ENCODE data around the gene DOCK2. TPM values are rescaled to one million over a fixed set of nuclear protein-coding genes. Genes with fewer than 3 reads are reported as not detected.

DOCK2 gene
- total and polyA plus RNA-seq, 2 experiments from 2014 or later = 6.5 to 10.4 TPM

DNA sequence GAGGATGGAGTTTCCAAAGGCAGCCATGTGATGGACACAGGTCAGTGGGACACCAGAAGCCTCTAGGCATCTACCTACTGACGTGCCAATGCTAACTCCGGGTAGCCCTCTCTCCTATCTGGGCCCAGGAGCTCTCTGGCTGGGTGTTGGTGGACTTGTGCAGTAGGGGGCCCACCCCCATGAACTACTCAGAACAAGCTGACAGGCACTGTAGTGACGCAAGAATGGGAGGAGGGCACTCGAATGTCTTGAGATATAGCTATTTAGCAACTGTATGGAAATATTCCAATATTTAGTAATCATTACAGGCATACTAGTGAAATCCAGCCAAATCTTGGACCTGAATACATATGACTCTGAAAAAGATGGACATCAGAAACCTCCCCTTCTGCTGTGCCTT is 5.7 kb upstream of the DOCK2 start:
- no peaks in the 10 kb centered on the region for H3K9me3 ChIP-seq (ENCODE audit: low read depth)
- no peak overlapping the region for H2AFZ ChIP-seq
- H3K36me3 ChIP-seq (ENCODE audit: low read depth) = no peaks in the 10 kb centered on the region
- no peaks in the 10 kb centered on the region for H4K20me1 ChIP-seq (ENCODE audit: insufficient read depth)
- WGBS, 2 experiments (ENCODE audit: low coverage in 1 of 2, low lambda C conversion rate in 2 of 2, missing lambda C conversion rate in 2 of 2) = 67 to 75% methylated on average over 4 of the region's 4 CpGs
- TF ChIP-seq EZH2 (IDR thresholded peaks at IDR 0.05; ENCODE audit: insufficient read depth, poor library complexity, severe bottlenecking) (no peak), EZH2phosphoT487 (IDR thresholded peaks at IDR 0.05; ENCODE audit: insufficient read depth, low read depth) (no peak)
- peak overlapping the region; percentile 92 for H3K27ac ChIP-seq
- no peaks in the 10 kb centered on the region for H3K27me3 ChIP-seq (replicated peaks; ENCODE audit: insufficient read depth)
- no peaks in the 10 kb centered on the region for H3K79me2 ChIP-seq (ENCODE audit: insufficient read depth)
- peak; percentile 78 for DNase-seq
- in situ Hi-C loops (cut with MboI) = no loop called here
- H3K9ac ChIP-seq = no peak overlapping the region
- H3K4me1 ChIP-seq (ENCODE audit: insufficient read depth) = peaks cover 69% of the 10 kb centered on the region
- no peaks in the 10 kb centered on the region for H3K9me2 ChIP-seq (ENCODE audit: insufficient read depth)
- H3F3A ChIP-seq (ENCODE audit: insufficient read depth) = peaks cover 53% of the 10 kb centered on the region
- peak overlapping the region; percentile 11 for H3K4me2 ChIP-seq (ENCODE audit: unreplicated experiment)
- no peak overlapping the region for H3K4me3 ChIP-seq

DNA sequence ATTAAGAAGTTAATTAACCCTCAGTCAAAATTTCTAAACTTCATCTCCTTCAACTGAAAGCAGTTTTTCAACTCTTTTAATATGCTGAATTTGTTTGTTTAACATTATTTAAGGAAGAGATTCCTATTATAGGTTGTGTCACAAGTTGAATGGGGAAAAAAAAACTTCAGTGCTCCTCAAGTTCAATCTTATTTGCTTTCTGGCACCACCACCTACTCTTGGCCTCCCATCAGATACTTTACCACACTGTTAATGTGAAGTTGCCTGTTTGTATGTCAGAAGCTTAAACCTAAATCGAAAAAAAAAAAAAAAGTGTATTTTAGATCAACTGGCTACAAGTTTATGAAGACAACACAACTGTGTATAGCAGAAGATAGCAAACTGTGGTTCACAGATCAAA is 4.1 kb upstream of the DOCK2 start:
- H3K4me1 ChIP-seq (ENCODE audit: insufficient read depth) = peaks cover 53% of the 10 kb centered on the region
- no peaks in the 10 kb centered on the region for H3K79me2 ChIP-seq (ENCODE audit: insufficient read depth)
- no peak overlapping the region for H2AFZ ChIP-seq
- TF ChIP-seq EZH2phosphoT487 (IDR thresholded peaks at IDR 0.05; ENCODE audit: insufficient read depth, low read depth) = no peak
- no peak for TF ChIP-seq EZH2 (IDR thresholded peaks at IDR 0.05; ENCODE audit: insufficient read depth, poor library complexity, severe bottlenecking)
- no peaks in the 10 kb centered on the region for H3K9me3 ChIP-seq (ENCODE audit: low read depth)
- no peak for DNase-seq
- no peak overlapping the region for H3K27ac ChIP-seq
- no peak overlapping the region for H3K9ac ChIP-seq
- no peak overlapping the region for H3K4me3 ChIP-seq
- H3K36me3 ChIP-seq (ENCODE audit: low read depth) = no peaks in the 10 kb centered on the region
- WGBS, 2 experiments (ENCODE audit: low coverage in 1 of 2, low lambda C conversion rate in 2 of 2, missing lambda C conversion rate in 2 of 2) = 71 to 88% methylated on average over 1 of the region's 1 CpG
- no peaks in the 10 kb centered on the region for H3K27me3 ChIP-seq (replicated peaks; ENCODE audit: insufficient read depth)
- in situ Hi-C loops (cut with MboI) = no loop called here
- no peaks in the 10 kb centered on the region for H4K20me1 ChIP-seq (ENCODE audit: insufficient read depth)
- no peak overlapping the region for H3K4me2 ChIP-seq (ENCODE audit: unreplicated experiment)
- H3F3A ChIP-seq (ENCODE audit: insufficient read depth) = peaks cover 37% of the 10 kb centered on the region
- no peaks in the 10 kb centered on the region for H3K9me2 ChIP-seq (ENCODE audit: insufficient read depth)

DNA sequence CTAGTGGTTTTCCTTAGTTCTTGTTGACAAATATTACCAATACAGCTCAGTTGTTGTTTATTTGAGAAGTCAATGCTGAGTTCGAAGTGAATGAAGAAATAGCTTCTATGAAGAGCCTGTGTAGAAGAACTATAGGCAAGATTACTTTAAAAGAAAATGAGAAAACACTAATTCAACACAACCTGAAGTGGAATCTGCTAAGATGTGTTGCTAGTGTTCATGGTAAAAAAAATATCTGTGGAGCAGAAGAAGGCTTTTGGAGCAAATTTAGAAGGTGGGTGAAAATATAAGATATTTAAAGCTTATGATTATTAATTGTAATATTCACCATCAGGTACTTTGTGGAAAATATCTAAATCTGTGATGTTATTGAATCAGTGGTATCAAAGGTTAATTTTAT is 2.5 kb upstream of the DOCK2 start:
- Histone ChIP-seq H4K20me1 (ENCODE audit: insufficient read depth) (no peaks in the 10 kb centered on the region), H3K27ac (no peak overlapping the region), H3K4me2 (ENCODE audit: unreplicated experiment) (no peak overlapping the region), H3F3A (ENCODE audit: insufficient read depth) (peaks cover 21% of the 10 kb centered on the region), H3K4me3 (no peak overlapping the region), H3K4me1 (ENCODE audit: insufficient read depth) (peaks cover 37% of the 10 kb centered on the region), H3K9ac (no peak overlapping the region), H3K9me3 (ENCODE audit: low read depth) (no peaks in the 10 kb centered on the region), H3K36me3 (ENCODE audit: low read depth) (no peaks in the 10 kb centered on the region), H3K27me3 (replicated peaks; ENCODE audit: insufficient read depth) (no peaks in the 10 kb centered on the region), H2AFZ (no peak overlapping the region), H3K9me2 (ENCODE audit: insufficient read depth) (no peaks in the 10 kb centered on the region), H3K79me2 (ENCODE audit: insufficient read depth) (no peaks in the 10 kb centered on the region)
- no peak for DNase-seq
- in situ Hi-C loops (cut with MboI) = no loop called here
- 83 to 100% methylated on average over 1 of the region's 1 CpG for WGBS, 2 experiments (ENCODE audit: low coverage in 1 of 2, low lambda C conversion rate in 2 of 2, missing lambda C conversion rate in 2 of 2)
- TF ChIP-seq EZH2 (IDR thresholded peaks at IDR 0.05; ENCODE audit: insufficient read depth, poor library complexity, severe bottlenecking) (no peak), EZH2phosphoT487 (IDR thresholded peaks at IDR 0.05; ENCODE audit: insufficient read depth, low read depth) (no peak)

DNA sequence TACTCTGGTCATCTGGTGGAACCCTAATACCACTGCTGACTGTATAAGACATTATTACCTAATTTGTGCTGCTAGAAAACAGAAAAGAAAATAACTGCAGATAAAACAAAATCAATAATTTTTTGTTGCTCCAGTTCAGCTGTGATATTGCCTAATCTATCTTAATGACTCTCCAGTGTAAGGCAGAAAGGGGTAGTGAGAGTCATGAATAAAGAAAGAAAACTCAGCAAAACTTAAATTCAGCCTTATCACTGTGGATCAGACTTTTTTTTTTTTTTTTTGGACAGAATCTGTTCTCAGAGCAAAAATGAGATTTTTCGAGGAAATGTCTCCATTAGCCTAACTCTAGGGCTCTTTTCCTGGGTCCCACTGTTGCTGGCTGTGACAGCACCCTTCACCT is 1.1 kb upstream of the DOCK2 start:
- no peaks in the 10 kb centered on the region for H4K20me1 ChIP-seq (ENCODE audit: insufficient read depth)

More for the DNA sequence above, 1.1 kb upstream of the DOCK2 start:
- DNase-seq = no peak
- no peak overlapping the region for H3K4me3 ChIP-seq
- no peaks in the 10 kb centered on the region for H3K79me2 ChIP-seq (ENCODE audit: insufficient read depth)
- H3K4me1 ChIP-seq (ENCODE audit: insufficient read depth) = peaks cover 24% of the 10 kb centered on the region
- no peaks in the 10 kb centered on the region for H3K9me3 ChIP-seq (ENCODE audit: low read depth)
- peaks cover 11% of the 10 kb centered on the region; the same call in 1 of the 2 replicates for H3F3A ChIP-seq (ENCODE audit: insufficient read depth)
- H3K27ac ChIP-seq = no peak overlapping the region
- in situ Hi-C loops (cut with MboI) = no loop called here
- 35 to 58% methylated on average over 1 of the region's 1 CpG for WGBS, 2 experiments (ENCODE audit: low coverage in 1 of 2, low lambda C conversion rate in 2 of 2, missing lambda C conversion rate in 2 of 2)
- H3K9ac ChIP-seq = no peak overlapping the region
- no peak for TF ChIP-seq EZH2phosphoT487 (IDR thresholded peaks at IDR 0.05; ENCODE audit: insufficient read depth, low read depth)
- no peak for TF ChIP-seq EZH2 (IDR thresholded peaks at IDR 0.05; ENCODE audit: insufficient read depth, poor library complexity, severe bottlenecking)
- H2AFZ ChIP-seq = no peak overlapping the region
- H3K9me2 ChIP-seq (ENCODE audit: insufficient read depth) = no peaks in the 10 kb centered on the region
- no peaks in the 10 kb centered on the region for H3K27me3 ChIP-seq (replicated peaks; ENCODE audit: insufficient read depth)
- no peaks in the 10 kb centered on the region for H3K36me3 ChIP-seq (ENCODE audit: low read depth)
- no peak overlapping the region for H3K4me2 ChIP-seq (ENCODE audit: unreplicated experiment)
